EL (cell line): ENCODE data around the gene DRAM2.
"Not testable (repeated sequence)": the region's sequence is repeated elsewhere in the genome, so short reads cannot be mapped to it uniquely, and the experiment has no call there.

Experiments
- DNase-seq: peaks from one replicate; pipeline ENCODE4 v3.0.0-alpha.2; 2016

The DRAM2 gene

DNA sequence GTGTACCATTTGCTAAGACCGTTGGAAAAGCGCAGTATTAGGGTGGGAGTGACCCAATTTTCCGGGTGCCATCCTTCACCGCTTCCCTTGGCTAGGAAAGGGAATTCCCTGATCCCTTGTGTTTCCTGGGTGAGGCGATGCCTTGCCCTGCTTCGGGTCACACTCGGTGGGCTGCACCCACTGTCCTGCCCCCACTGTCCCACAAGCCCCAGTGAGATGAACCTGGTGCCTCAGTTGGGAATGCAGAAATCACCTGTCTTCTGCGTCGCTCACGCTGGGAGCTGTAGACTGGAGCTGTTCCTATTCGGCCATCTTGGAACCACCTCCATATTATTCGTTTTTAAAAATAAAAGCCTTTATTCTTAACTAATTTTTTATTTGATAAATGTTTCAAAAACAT, 60.6 kb downstream of the DRAM2 start:
- not testable (repeated sequence) for DNase-seq

DNA sequence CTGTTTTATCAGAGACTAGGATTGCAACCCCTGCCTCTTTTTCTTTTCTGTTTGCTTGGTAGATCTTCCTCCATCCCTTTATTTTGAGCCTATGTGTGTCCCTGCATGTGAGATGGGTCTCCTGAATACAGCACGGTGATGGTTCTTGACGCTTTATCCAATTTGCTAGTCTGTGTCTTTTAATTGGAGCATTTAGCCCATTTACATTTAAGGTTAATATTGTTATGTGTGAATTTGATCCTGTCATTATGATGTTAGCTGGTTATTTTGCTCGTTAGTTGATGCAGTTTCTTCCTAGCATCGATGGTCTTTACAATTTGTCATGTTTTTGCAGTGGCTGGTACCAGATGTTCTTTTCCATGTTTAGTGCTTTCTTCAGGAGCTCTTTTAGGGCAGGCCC, 62.6 kb downstream of the DRAM2 start:
- DNase-seq, result not testable (repeated sequence)
